ENCODE results near the gene AKAP13.

The AKAP13 gene

DNA sequence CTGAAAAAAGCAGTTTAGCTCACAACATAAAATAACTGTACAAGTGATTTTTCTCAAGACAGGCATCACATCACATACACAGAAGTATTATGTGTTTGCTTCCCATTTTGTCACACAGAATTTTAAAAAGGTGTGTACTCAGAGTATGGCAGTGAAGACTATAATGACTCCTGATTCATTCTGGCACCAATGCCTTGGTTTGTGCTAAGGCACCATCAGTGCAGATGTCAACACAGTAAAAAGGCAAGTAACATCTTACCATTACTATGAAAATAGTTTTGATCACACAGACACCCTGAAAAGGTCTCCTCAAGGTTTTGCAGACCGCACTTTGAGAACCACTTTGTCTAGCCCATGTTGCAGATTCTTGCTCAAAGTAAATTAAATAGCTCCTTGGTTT, 222.8 kb downstream of the AKAP13 start:
- no peak for DNase-seq

DNA sequence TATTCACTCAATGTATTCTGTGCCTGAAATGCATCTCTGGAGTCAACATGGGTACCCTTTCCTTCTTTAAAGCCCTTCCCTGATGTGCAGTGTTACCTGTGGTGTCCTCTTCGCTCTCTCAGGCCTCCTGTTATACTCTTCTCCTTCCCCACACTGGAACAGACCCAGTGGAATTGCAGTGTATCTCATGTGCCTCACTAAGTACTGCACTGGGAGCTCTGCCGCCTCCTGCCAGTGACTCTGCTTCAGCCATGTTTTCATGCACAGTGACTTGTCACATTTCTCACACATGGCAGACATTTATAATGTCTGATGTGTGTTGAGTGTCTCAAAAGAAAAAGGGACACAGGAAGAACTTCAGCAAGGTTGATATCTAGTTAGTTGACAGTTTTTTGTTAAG, 223.3 kb downstream of the AKAP13 start:
- no peak for DNase-seq

DNA sequence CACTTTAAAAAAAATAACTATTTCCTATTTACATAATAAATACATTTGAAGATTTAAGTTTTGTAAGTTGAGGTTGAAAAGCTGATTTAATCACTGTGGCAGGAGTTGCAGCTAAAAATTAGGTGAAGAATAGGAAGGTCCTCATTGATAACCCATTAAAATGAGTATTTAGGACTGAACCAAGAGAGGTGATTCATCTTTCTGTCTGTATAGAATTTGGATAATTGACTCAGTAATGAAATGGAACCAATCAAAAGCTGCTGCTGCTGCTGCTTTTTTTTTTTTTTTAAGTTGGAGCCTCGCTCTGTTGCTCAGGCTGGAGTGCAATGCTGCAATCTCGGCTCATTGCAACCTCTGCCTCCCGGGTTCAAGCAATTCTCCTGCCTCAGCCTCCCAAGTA, 223.8 kb downstream of the AKAP13 start:
- no peak for DNase-seq

- no peak for DNase-seq
These were observed 226.3 kb downstream of the AKAP13 start for GRCh38 chr15:85606738-85607137.

DNA sequence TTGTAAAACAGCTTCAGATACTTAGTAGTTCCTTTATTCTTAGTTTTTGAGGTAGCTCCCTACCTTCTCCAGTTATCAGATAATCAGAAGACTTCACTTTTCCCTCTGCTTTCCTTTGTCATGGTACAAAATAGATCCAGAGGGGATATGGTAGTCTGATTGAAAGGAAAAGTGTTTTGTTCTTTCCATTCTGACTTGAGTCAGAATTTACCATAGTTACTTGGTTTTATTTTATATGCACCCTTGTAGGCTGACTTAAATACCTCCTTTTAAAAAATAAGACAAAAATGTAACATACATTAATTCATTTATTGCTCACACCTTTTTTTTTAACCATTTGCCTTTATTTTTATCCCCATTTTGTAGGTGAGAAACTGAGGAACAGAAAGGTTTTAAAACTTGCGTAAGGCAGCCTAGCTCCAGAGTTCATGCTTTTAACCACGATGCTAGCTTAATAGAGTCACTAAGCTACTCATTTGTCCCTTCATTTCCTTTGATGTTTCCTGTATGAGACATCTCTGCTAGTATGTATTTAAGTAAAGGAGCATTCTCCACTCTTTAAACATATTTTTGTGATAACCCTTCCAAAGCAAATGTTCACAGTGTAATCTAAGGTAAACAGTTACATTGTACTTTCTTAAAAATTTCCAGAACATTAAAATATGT, 226.9 kb downstream of the AKAP13 start:
- DNase-seq: no peak

GRCh38 chr15:85607842-85608241, 227.4 kb downstream of the AKAP13 start:
- no peak for DNase-seq

- DNase-seq: no peak
These were observed 229.1 kb downstream of the AKAP13 start for GRCh38 chr15:85609492-85609891.

DNA sequence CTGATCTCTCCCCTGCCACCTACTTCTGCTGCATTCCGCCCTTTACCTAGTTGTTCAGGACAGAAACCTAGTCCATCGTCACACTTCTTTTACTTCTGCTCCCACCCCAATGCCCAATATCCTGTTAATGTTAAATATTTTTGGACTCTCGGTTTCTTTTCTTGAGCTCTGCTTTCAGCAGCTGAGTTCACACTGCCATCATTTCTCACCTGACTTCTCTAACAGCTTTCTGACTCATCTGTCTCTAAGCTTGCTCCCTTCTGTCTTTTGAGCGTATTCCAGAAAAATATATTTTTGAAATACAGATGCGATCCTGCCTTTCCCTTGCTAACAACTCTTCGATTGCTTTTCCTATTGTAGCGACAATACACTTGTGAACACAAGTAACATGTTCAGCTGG, 231.0 kb downstream of the AKAP13 start:
- DNase-seq: no peak

- no peak for DNase-seq
These were observed 233.7 kb downstream of the AKAP13 start for GRCh38 chr15:85614059-85614458.

- peak; percentile 18 for DNase-seq
These were observed 235.5 kb downstream of the AKAP13 start for GRCh38 chr15:85615930-85616329.

- no peak for DNase-seq
These were observed 236.2 kb downstream of the AKAP13 start for GRCh38 chr15:85616549-85617110.

GRCh38 chr15:85618228-85618505, 237.8 kb downstream of the AKAP13 start:
- DNase-seq: no peak

GRCh38 chr15:85618956-85619491, 238.6 kb downstream of the AKAP13 start:
- DNase-seq: peak; percentile 75

DNA sequence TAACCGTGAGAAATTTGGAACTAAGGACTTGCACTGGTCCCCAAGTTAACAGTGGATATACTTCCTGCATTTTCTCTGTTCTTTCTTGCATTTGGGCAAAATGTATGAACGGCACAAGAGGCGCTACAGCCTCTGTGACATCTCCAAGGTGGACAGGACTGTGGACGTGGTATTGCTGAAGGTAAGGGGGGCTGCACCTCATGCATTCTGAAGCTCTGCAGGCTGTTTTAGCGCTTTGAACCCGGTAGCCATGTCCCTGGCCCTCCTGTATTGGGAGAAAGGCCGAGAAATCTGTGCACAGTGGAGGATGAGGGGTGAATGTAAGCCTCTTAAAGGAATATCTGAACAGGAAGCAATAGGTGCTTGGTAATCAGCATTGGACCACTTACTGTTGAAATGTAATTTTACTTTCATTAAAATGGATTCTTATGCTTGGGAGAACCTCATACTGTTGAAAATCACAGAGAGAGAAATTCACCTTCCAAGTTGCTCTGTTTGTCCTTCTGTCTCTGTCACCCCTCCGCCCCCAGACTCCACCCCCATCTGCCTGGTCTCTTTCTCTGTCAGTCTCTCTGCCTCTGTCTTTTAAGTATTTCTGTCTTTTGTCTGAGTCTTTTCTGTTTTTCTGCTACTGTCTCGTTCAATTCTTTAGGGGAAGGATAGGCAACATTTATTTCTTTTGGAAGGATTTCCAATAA, 239.7 kb downstream of the AKAP13 start:
- no peak for DNase-seq

DNA sequence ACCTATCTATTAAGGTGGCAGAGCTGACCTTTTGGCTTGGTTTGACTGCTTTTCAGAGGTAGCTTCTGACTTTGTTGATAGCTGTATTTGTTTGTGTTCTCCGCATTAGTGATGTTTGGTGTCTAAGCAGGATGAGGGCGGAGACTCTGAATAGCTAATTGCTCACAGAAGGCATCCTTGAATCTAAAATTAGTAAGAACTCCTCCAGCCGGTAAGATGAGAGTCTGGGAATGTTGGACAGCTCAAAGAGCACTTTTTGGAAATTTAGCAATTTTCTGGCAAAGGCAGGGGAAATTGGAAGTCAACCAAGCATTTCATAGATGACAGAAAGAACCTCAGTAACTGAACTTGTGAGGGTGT, 240.3 kb downstream of the AKAP13 start:
- DNase-seq: no peak

- no peak for DNase-seq
These were observed 240.7 kb downstream of the AKAP13 start for GRCh38 chr15:85621094-85621493.

GRCh38 chr15:85622221-85622831, 241.9 kb downstream of the AKAP13 start:
- no peak for DNase-seq

GRCh38 chr15:85623315-85624049, 243.1 kb downstream of the AKAP13 start:
- no peak for DNase-seq

DNA sequence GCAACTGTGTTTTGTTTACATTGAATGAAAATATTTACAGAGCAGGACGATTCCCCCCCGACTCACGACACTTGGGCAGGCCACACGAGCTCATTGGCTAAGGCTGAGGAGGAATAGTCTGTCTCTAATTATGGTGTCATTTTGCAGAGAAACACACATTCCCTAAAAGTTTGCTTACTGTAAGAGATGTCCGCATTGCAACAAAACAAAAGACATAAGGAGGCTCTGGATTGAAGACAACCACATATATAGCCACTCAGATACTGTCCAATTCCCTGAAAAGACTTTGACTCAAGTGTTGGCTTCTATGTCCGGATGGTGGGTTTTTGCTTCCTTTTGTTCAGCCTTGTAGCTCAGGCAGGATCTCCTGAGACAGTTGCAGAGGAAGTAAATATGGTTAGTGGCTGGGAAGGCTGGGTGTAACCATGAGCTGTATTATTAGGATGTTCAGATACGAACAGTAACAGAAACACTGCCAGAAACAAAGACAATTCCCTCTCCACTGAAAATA, 243.9 kb downstream of the AKAP13 start:
- no peak for DNase-seq

DNA sequence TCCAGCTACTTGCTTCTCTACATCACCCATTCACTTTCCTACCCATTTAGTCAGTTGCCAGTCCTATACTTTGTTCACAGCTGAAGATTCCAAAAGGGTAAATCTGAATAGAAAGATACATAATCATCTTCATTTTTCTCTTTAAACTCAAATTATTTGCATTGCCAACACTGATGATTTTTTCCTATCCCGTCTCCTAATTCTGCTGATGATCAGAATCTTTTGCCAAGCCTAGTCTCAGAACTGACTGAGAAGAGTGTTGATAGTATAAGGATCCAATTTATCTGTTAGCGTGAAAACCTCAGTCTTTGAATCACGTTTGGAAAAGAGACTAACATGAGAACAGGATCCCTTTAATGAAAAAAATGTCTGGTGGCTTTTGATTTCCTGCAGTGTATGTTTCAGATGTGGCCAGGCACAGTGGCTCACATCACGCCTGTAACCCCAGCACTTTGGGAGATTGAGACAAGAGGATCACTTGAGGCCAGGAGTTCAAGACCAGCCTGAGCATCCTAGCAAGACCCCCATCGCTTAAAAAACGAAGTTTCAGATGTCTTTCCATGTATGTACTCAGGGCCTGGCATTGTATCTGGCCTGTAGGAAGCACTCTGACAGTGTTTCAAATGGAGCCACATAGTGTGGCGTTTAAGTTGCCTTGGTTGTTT, 244.9 kb downstream of the AKAP13 start:
- DNase-seq: no peak

- no peak for DNase-seq
These were observed 245.5 kb downstream of the AKAP13 start for GRCh38 chr15:85625856-85626255.

Measured in right kidney (tissue), 1 donor.